GM10266 (cell line): ENCODE results near the gene ADAMTSL5.
"Not testable (repeated sequence)": the region's sequence is repeated elsewhere in the genome, so short reads cannot be mapped to it uniquely, and the experiment has no call there.

ENCODE experiments used
- DNase-seq: peaks from one replicate; pipeline ENCODE4 v3.0.0; 2012; ENCODE audit errors: extremely low spot score
- CTCF ChIP-seq: IDR thresholded peaks from 2 replicates; pipeline ENCODE4 v1.5.1; 2012; ENCODE audit warnings: mild to moderate bottlenecking, low read depth; ENCODE audit not compliant: control insufficient read depth, insufficient read depth; ENCODE audit errors: missing control alignments

ADAMTSL5 gene

DNA sequence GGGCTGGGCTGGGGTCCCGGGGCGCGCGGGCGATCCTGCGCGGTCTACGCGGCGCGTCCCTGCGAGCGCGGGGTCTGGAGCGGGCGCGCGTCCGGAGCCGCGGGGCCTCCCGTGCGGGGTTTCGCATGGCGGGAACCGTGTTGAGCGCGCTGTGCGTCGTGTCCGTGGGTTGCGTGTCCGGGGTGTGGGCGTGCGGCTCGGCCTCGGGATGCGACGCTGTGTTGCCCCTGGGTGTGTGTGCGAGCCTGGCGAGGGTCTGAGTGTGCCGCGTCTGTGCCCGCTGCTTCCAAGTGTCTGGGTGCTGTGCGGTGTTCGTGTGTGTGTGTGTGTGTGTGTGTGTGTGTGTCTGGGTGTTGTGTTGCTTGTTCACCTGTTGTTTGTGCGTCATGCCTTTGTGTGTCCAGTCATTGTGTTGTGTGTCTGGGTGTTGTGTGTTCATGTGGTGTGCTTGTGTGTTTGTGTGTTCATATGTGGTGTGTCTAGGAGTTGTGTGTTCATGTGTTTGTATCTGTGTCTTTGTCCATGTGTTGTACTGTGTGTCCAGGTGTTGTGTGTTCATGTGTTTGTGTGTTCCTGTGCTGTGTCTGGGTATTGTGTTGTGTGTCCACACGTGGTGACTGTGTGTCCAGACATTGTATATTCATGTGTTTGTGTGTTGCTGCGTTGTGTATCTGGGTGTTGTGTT is 11.6 kb upstream of the ADAMTSL5 start:
- DNase-seq: no peak

DNA sequence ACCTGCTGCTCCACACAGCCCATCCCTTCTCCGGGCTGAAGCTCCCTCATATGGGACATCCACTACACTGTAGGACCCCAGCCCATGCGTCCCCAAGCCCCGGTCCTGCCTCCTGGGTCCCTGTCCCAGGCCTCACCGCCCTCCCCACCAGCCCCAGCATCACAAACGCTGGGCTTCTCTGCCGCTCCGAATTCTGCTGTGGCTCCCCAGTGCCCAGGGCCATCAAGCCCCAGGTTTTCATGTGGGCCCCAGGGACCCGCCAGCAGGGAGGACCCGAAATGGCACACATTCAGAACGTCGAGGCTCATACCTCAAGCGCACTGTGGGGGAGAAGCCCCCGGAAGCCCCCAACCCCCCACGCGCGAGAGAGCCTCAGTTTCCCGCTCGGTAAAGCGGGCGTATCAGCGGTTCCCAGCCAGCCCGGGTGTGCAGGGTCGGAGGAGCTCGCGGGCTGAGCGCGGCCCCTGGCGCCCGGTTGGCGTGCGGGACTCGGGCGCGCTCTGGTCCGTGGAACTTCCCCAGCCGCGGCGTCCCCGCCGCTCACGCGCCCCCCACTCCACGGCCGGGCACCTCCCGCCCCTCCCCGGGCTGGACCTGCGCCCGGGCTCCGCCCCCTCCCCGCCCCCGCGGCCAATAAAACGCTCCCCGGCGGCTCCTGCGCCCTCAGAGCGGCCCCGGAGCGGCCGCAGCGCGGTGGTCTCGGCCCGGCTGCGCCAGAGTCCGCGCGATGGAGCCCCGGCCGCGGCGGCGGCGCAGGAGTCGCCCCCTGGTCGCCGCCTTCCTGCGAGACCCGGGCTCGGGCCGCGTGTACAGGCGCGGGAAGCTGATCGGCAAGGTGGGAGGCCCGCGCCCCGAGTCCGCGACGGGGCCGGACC is 10.8 kb upstream of the ADAMTSL5 start, which contains the start of gene PLK5:
PLK5 (plus strand) TSS at position 666 of the 875 bp plus-strand sequence. CDS start 2,920 bp downstream, outside the sequence.
- TF ChIP-seq CTCF: no peak
- no peak for DNase-seq

More for the DNA sequence above, 11.6 kb upstream of the ADAMTSL5 start:
- TF ChIP-seq CTCF: no peak

DNA sequence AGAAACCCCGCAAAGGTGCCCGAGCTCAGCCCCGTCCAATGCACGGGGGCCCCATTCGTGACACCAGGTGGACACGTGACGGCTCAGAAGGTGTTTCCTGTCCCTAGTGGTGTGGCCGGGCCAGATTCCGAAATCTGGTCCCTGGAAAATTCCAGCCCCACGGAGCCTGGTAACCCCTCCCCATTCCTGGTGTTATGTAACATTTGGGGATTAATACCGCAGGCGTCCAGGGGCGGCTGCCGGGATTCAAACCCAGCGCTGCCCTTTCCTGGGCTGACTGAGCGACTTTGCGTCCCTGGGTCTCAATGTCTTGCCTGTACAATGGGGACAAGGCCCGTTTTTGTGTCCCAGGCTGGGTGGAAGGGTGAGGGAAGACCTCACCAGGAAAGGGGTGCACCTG is 10.0 kb upstream of the ADAMTSL5 start:
- no peak for DNase-seq
- no peak for TF ChIP-seq CTCF

- no peak for TF ChIP-seq CTCF
- no peak for DNase-seq
Measured at GRCh38 chr19:1522061-1522460, 9.2 kb upstream of the ADAMTSL5 start.

GRCh38 chr19:1521636-1522035 is 8.8 kb upstream of the ADAMTSL5 start:
- DNase-seq: no peak
- TF ChIP-seq CTCF: no peak

DNA sequence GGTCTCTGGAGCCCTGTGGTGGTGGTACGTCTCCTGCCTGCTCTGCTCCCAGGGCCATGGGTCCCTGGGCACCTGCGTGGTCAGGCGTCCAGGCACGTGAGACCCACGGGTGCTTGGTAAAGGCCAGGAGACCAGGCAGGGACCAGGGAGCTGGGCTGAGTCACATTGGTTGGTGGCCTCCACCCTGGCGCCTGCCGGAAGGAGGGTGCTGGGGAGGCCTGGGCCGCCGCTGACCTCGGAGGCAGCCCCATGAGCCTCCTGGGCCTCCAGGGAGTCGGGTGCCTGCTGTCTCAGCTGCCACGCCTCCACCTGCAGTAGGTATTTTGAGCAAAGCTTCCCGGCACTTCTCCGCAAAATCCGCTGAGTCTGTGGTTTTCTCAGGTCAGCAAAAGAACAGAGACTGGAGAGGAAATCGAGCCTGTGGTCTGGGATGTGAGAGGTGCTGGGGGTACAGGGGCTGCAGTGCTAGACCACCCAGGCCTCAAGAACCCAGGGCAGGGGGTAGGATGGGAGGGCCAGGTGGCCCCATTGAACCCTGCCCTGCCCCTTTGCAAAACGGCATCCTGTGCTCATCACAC is 7.5 kb upstream of the ADAMTSL5 start:
- TF ChIP-seq CTCF: no peak
- no peak for DNase-seq

GRCh38 chr19:1519802-1520201 is 7.0 kb upstream of the ADAMTSL5 start:
- not testable (repeated sequence) for DNase-seq
